Heart right ventricle (tissue), 16 donors: ENCODE measurements around the gene RBM20. TPM values are rescaled to one million over a fixed set of nuclear protein-coding genes. Genes with fewer than 3 reads are reported as not detected.
"Not testable (repeated sequence)": the region's sequence is repeated elsewhere in the genome, so short reads cannot be mapped to it uniquely, and the experiment has no call there.

Source experiments
- ATAC-seq, 8 donors: fragments of 200-7000 bp; cut with Tn5 transposase; one replicate each; pipeline ENCODE4 v1.9.1; 2020; ENCODE audit warnings: mild to moderate bottlenecking in 8 of 8, moderate library complexity in 8 of 8, moderate number of reproducible peaks in 1 of 8
- DNase-seq, 2 donors: peaks; one replicate each; pipeline ENCODE4 v3.0.0-alpha.2; 2020
- H3K27ac ChIP-seq, 10 donors: fragments of 200-600 bp; sonication (generic) in 2 of 10; one replicate each; pipeline versions ENCODE4 v1.5.0 to v1.8.0; 2020 to 2022; ENCODE audit warnings: mild to moderate bottlenecking in 3 of 10
- H3K27me3 ChIP-seq, 7 donors: fragments of 200-600 bp; one replicate each; pipeline ENCODE4 v1.8.0; 2021 to 2022; ENCODE audit warnings: mild to moderate bottlenecking in 2 of 7
- H3K36me3 ChIP-seq, 9 donors: fragments of 200-600 bp; sonication (generic) in 1 of 9; one replicate each; pipeline versions ENCODE4 v1.5.0 to v1.8.0; 2020 to 2022; ENCODE audit warnings: mild to moderate bottlenecking in 2 of 9
- H3K4me1 ChIP-seq, 9 donors: fragments of 200-600 bp; sonication (generic) in 1 of 9; one replicate each; pipeline versions ENCODE4 v1.5.0 to v1.8.0; 2020 to 2022; ENCODE audit warnings: mild to moderate bottlenecking in 4 of 9
- H3K4me3 ChIP-seq, 10 donors: fragments of 200-600 bp; sonication (generic) in 2 of 10; one replicate each; pipeline versions ENCODE4 v1.5.0 to v1.8.0; 2020 to 2022; ENCODE audit warnings: mild to moderate bottlenecking in 7 of 10, moderate library complexity in 2 of 10
- H3K9me3 ChIP-seq, 11 donors: fragments of 200-600 bp in 10 of 11; sonication (generic) in 2 of 11; one replicate each; pipeline versions ENCODE4 v1.5.0 to v1.8.0; 2013 to 2022; ENCODE audit warnings: mild to moderate bottlenecking in 2 of 11, control low read depth in 1 of 11, moderate library complexity in 1 of 11
- CTCF ChIP-seq, 9 donors: fragments of 200-600 bp; sonication (generic) in 2 of 9; IDR thresholded peaks; one replicate each; pipeline versions ENCODE4 v1.5.0 to v1.8.0; 2021 to 2022; ENCODE audit warnings: antibody characterized with exemption in 9 of 9, mild to moderate bottlenecking in 5 of 9, moderate library complexity in 1 of 9
- WGBS, 2 donors: extraction: QIAGEN DNeasy Blood & Tissue Kit; methylation state at CpG; one replicate each; pipeline ENCODE4 v1.1.7; 2013; ENCODE audit warnings: inconsistent platforms in 1 of 2; 5-methylcytosine and 5-hydroxymethylcytosine counted together
- intact Hi-C, 10 donors: fragments of 100-400 bp; cut with DNase I; formaldehyde crosslinking; loops; one replicate each; pipeline versions ENCODE4 v1.11.1 to v1.14.2; 2022
- polyA plus RNA-seq, 2 donors: library from polyadenylated mRNA; stranded (reverse); fragments of 200-250 nt; gene quantifications; one replicate each; pipeline ENCODE4 v1.2.3, GENCODE V29; 2013
- total RNA-seq, 10 donors: library from RNA; stranded (reverse); fragmentation: NEBNext Ultra II Directional in 3 of 10; extraction: Animal tissue kit (Norgen Biotek cat#: 25700) in 3 of 10; gene quantifications; one replicate each; pipeline versions ENCODE4 v1.2.1 to v1.2.4, GENCODE V29; 2021 to 2023
- donor health status: Arrhythmogenic right ventricular cardiomyopathy.
- donor health status: ischemic (EF 13 %, LVEDD 7.1; RV severe dilation, severe dysfunction).
- donor health status: healthy with polysubstance abuse.
- donor health status: DM: no; HTN: yes; CAD: no.
- donor health status: DM: no; HTN: no; CAD: no.
- donor health status: ischemic (EF 25% LVEDD 6.9; RV normal size, moderate dysfunction).
- donor health status: ischemic (EF 25% LVEDD 5.7; RV mildly dilated, moderate dysfunction).
- donor health status: healthy.
- donor health status: DM: yes; HTN: yes; CAD: no.
- donor health status: Ischemic cardiomyopathy.
- donor health status: ischemic (EF 35%, LVEDD 5.7; RV mildly dilated, moderate dysfunction).
- donor health status: nonischemic (EF 11% LVEDD 7.7; RV severe dilation, severe dysfunction).
- donor health status: DM: yes; HTN: yes; CAD: no.
- donor health status: PGD.
- donor health status: ischemic (EF 29% LVEDD 5.4; RV normal size, mild dysfunction).
- donor health status: nonischemic (EF 23%, LVEDD 6.1; RV moderate dilation, normal function).

The RBM20 gene
- total and polyA plus RNA-seq, 12 donors: 10.1 to 186 (median 134) TPM

- H3K27me3 ChIP-seq: no peaks in the 10 kb centered on the region
- no peak overlapping the region for H3K4me3 ChIP-seq
- DNase-seq (no peak), ATAC-seq (peak in 1 of 8 donors; percentile 21)
- 72 to 75% methylated on average over 5 of the region's 5 CpGs for WGBS, 2 donors
- H3K27ac ChIP-seq: no peak overlapping the region
- TF ChIP-seq CTCF (IDR thresholded peaks at IDR 0.05): no peak
- peaks cover 0 to 8% (median 0%) of the 10 kb centered on the region in 9 donors for H3K4me1 ChIP-seq
- H3K9me3 ChIP-seq: peaks cover 0 to 4% (median 0%) of the 10 kb centered on the region in 11 donors
- no peaks in the 10 kb centered on the region for H3K36me3 ChIP-seq
- intact Hi-C loops: loop anchor here in 5 of 10 donors (10.0 kb wide), 4 partner anchors 127 to 977 kb away; partner anchors contain the start of gene PDCD4 (in 1 of the 5)
These were observed 25.9 kb upstream of the RBM20 start for GRCh38 chr10:110618230-110618610.

DNA sequence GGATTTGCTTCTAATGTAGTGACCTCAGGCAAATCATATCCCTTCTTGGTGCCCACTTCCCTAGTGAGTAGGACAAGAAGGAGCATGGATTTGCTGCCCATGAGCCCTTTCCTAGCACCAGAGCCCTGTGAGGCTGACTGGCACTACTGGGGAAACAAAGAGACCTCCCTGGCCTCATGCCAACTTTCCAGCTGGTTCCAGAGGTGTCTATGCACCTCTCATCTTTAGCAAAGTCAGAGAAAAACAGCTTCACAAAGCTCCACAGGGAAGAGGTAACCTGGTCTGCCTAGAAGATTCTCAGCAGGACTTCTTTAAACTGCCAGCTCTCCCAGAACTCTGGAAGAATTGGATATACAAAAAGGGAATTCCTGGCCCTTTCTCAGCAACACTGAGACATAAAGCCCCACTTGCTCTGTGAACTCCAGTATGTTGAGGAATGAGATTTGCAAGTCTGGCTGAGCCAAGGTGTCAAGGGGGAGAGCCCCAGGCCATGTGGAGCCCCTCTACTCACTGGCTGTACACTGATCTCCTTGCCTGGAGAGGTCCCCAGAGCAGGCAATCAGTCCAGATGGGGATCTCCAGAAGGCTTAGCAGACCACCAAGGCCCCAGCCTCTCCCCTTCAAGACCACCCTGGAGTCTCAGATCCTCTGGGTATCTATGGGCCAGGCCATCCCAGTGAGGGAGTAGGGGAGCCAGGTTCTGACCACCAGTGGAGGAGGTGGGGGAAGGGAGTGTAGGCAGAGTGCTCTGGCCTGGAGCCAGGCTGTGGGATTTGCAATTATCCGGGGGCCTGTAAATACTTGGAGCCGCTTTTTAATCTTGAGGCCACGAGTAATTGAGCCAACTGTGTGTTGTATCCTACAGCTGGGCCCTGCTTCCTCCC lies 24.4 kb upstream of the RBM20 start:
- no peak for ATAC-seq

GRCh38 chr10:110620398-110620719 lies 23.8 kb upstream of the RBM20 start:
- ATAC-seq (no peak), DNase-seq (no peak)
- TF ChIP-seq CTCF (IDR thresholded peaks at IDR 0.05): no peak
- H3K27ac ChIP-seq: no peak overlapping the region
- no peaks in the 10 kb centered on the region for H3K27me3 ChIP-seq
- H3K9me3 ChIP-seq: peaks cover 0 to 4% (median 0%) of the 10 kb centered on the region in 11 donors
- no peaks in the 10 kb centered on the region for H3K36me3 ChIP-seq
- H3K4me1 ChIP-seq: no peaks in the 10 kb centered on the region
- intact Hi-C loops: no loop called here
- H3K4me3 ChIP-seq: no peak overlapping the region
- 99 to 100% methylated on average over 2 of the region's 2 CpGs for WGBS, 2 donors

More for the DNA sequence above, 24.4 kb upstream of the RBM20 start:
- TF ChIP-seq CTCF (IDR thresholded peaks at IDR 0.05): no peak
- DNase-seq: no peak
- intact Hi-C loops: loop anchor here in 5 of 10 donors (10.0 kb wide), 4 partner anchors 125 to 975 kb away; partner anchors contain the start of gene PDCD4 (in 1 of the 5)
- Histone ChIP-seq H3K4me3 (no peak overlapping the region), H3K9me3 (peaks cover 0 to 4% (median 0%) of the 10 kb centered on the region in 11 donors), H3K27ac (no peak overlapping the region), H3K36me3 (no peaks in the 10 kb centered on the region), H3K4me1 (peaks cover 0 to 6% (median 0%) of the 10 kb centered on the region in 9 donors), H3K27me3 (no peaks in the 10 kb centered on the region)
- 49% methylated on average over 3 of the region's 3 CpGs for WGBS, 2 donors

DNA sequence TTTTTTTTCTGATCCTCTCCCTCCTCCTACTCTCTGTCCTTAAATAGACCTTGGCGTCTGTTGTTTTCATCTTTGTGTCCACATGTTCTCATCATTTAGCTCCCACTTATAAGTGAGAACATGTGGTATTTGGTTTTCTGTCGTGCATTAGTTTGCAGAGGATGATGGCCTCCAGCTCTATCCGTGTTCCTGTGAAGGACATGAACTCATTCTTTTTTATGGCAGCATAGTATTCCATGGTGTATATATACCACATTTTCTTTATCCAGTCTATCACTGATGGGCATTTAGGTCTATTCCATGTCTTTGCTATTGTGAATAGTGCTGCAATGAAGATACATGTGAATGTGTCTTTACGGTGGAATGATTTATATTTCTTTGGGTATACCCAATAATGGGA lies 20.8 kb upstream of the RBM20 start:
- H3K27ac ChIP-seq, DNase-seq, H3K4me1 ChIP-seq, H3K9me3 ChIP-seq, H3K36me3 ChIP-seq, H3K27me3 ChIP-seq, H3K4me3 ChIP-seq, intact Hi-C loops: not testable (repeated sequence)
- 35 to 55% methylated on average over 4 of the region's 4 CpGs for WGBS, 2 donors
- ATAC-seq: peak in 1 of 8 donors; percentile 35
